Kidney (tissue), 14 donors: Measurements from ENCODE around the gene CHRNE. TPM values are rescaled to one million over a fixed set of nuclear protein-coding genes. Genes with fewer than 3 reads are reported as not detected.
"Not testable (repeated sequence)": the region's sequence is repeated elsewhere in the genome, so short reads cannot be mapped to it uniquely, and the experiment has no call there.

Source experiments
- DNase-seq, 5 donors: peaks; one replicate each; pipeline ENCODE4 v3.0.0-alpha.2; 2013 to 2020
- FAIRE-seq: peaks from 2 replicates; lab custom pipeline; 2012; peaks lifted over from hg19 to GRCh38; lab: Jason Lieb, UNC
- H3K27ac ChIP-seq, 2 donors: one replicate each; pipeline ENCODE4 v1.7.0; 2013; ENCODE audit warnings: low read depth in 2 of 2, low read length in 2 of 2, inconsistent platforms in 1 of 2
- H3K27me3 ChIP-seq: one replicate; pipeline ENCODE4 v1.7.1; 2013; ENCODE audit warnings: low read length, inconsistent platforms; ENCODE audit not compliant: control insufficient read depth, insufficient read depth
- H3K36me3 ChIP-seq, 3 donors: one replicate each; pipeline versions ENCODE4 v1.7.0 to v1.7.1; 2013; ENCODE audit warnings: low read length in 3 of 3, control low read depth in 1 of 3, inconsistent platforms in 1 of 3; ENCODE audit not compliant: insufficient read depth in 3 of 3, control insufficient read depth in 2 of 3
- H3K4me1 ChIP-seq, 3 donors: one replicate each; pipeline versions ENCODE4 v1.7.0 to v1.7.1; 2013; ENCODE audit warnings: low read length in 3 of 3, inconsistent platforms in 1 of 3, low read depth in 1 of 3; ENCODE audit not compliant: control insufficient read depth in 2 of 3, insufficient read depth in 2 of 3
- H3K4me3 ChIP-seq, 3 donors: one replicate each; pipeline versions ENCODE4 v1.7.0 to v1.8.1; 2013; ENCODE audit warnings: low read length in 3 of 3, control low read depth in 1 of 3, inconsistent platforms in 1 of 3
- H3K9ac ChIP-seq, 3 donors: one replicate each; pipeline versions ENCODE4 v1.7.0 to v1.7.1; 2013; ENCODE audit warnings: low read length in 3 of 3, control low read depth in 1 of 3, inconsistent platforms in 1 of 3
- H3K9me3 ChIP-seq, 3 donors: one replicate each; pipeline versions ENCODE4 v1.7.0 to v1.7.1; 2013; ENCODE audit warnings: low read length in 3 of 3, control low read depth in 1 of 3, inconsistent platforms in 1 of 3; ENCODE audit not compliant: control insufficient read depth in 2 of 3, insufficient read depth in 1 of 3
- intact Hi-C: fragments of 100-400 bp; cut with DNase I; formaldehyde crosslinking; loops from one replicate; pipeline ENCODE4 v1.11.1; 2022
- polyA plus RNA-seq: library from polyadenylated mRNA; stranded (reverse); fragments of 350-450 nt; fragmentation: Illumina TruSeq; extraction: RNeasy Lipid Tissue Mini Kit (QIAGEN cat#74804); gene quantifications from one replicate; pipeline ENCODE4 v1.2.3, GENCODE V29; 2014; ENCODE audit warnings: low read depth, low replicate concordance; ENCODE audit not compliant: insufficient read depth
- total RNA-seq: library from RNA; stranded (reverse); fragmentation: NEBNext Ultra II Directional; extraction: Animal tissue kit (Norgen Biotek cat#: 25700); gene quantifications from one replicate; pipeline ENCODE4 v1.2.1, GENCODE V29; 2021
- TF ChIP-seq, protein P1 (sequence below): IDR thresholded peaks from 3 replicates; pipeline ENCODE4 v1.5.1; 2012; ENCODE audit warnings: mild to moderate bottlenecking, moderate library complexity, borderline replicate concordance; ENCODE audit not compliant: insufficient read depth; ENCODE audit errors: extremely low read depth
- donor health status: control.
- donor health status: control.
- donor health status: control.
- donor health status: control.
- donor health status: control.
- donor health status: DM: yes; HTN: yes; CAD: no.
- donor health status: Normal renal cell carcinoma (clear cell type).

Gene CHRNE
- total and polyA plus RNA-seq, 2 donors from 2014 or later, result 0.82 to 1.3 TPM

DNA sequence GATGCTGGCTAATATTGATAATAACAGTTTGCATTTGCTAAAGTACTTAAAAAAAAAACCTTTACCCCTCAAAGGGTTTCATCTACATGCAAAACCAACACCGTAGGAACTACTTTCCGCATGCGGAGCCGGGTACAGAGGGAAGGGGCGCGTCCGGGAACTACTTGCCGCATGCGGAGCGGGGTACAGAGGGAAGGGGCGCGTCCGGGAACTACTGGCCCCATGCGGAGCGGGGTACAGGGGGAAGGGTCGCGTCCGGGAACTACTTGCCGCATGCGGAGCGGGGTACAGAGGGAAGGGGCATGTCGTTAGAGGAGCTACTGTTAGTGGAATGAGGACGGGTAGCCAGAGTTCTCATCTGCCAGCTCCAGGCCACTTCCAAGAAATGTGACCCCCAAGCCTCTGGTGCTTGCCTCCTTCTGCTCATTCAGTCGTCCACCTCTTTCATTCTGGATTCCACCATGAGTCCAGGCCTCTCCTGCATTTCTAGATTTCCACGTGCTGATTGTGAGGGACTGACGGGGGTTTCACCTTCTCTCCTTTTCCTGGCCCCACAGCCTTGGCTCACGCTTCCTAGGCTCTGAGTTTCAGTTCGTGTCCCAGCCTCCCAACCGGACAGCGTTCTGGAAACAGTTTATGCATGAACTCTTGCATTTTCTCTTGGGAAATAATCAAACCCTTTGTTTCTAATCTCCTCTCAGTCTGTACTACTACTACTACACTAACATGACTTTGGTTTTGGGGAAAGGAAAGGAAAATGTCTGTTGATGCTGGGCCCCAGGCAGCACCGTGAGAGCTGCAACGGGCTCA is 42.9 kb downstream of the CHRNE start:
- H3K4me1 ChIP-seq, result peaks cover 0 to 8% (median 4%) of the 10 kb centered on the region in 3 donors
- no peak overlapping the region for H3K4me3 ChIP-seq
- H3K27me3 ChIP-seq, result no peaks in the 10 kb centered on the region
- intact Hi-C loops, result no loop called here
- DNase-seq (no peak), FAIRE-seq (no peak)
- no peak overlapping the region for H3K27ac ChIP-seq
- H3K36me3 ChIP-seq, result peaks cover 0 to 4% (median 0%) of the 10 kb centered on the region in 3 donors
- TF ChIP-seq, protein P1, sequence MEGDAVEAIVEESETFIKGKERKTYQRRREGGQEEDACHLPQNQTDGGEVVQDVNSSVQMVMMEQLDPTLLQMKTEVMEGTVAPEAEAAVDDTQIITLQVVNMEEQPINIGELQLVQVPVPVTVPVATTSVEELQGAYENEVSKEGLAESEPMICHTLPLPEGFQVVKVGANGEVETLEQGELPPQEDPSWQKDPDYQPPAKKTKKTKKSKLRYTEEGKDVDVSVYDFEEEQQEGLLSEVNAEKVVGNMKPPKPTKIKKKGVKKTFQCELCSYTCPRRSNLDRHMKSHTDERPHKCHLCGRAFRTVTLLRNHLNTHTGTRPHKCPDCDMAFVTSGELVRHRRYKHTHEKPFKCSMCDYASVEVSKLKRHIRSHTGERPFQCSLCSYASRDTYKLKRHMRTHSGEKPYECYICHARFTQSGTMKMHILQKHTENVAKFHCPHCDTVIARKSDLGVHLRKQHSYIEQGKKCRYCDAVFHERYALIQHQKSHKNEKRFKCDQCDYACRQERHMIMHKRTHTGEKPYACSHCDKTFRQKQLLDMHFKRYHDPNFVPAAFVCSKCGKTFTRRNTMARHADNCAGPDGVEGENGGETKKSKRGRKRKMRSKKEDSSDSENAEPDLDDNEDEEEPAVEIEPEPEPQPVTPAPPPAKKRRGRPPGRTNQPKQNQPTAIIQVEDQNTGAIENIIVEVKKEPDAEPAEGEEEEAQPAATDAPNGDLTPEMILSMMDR, result no peak
- H3K9ac ChIP-seq, result no peak overlapping the region
- H3K9me3 ChIP-seq, result no peaks in the 10 kb centered on the region

DNA sequence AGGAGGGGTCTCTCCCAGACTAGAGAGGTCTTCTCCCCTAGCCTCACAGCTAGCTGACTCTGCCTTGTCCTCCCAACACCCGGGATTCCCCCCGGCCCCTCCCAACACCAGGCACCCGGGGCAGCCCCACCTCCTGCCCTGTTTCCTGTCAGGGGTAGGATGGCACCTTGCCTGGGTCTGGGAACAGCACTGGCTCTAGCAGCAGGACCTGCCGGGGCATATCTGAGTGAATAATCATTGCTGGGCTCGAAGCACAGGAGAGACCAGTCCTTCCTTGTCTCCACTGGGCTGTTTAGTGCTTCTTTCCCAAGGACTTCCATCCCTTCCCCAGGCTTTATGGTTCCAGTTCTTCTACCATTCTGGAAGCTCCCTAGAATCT is 44.0 kb downstream of the CHRNE start:
- peak overlapping the region; percentile 39 to 44 for H3K27ac ChIP-seq
- peaks cover 0 to 8% (median 4%) of the 10 kb centered on the region in 3 donors for H3K4me1 ChIP-seq
- no peaks in the 10 kb centered on the region for H3K9me3 ChIP-seq
- DNase-seq (peak in 1 of 5 donors; percentile 88), FAIRE-seq (no peak)
- TF ChIP-seq, protein P1, result no peak
- no peak overlapping the region for H3K4me3 ChIP-seq
- intact Hi-C loops, result no loop called here
- peaks cover 0 to 4% (median 0%) of the 10 kb centered on the region in 3 donors for H3K36me3 ChIP-seq
- H3K9ac ChIP-seq, result no peak overlapping the region
- no peaks in the 10 kb centered on the region for H3K27me3 ChIP-seq

DNA sequence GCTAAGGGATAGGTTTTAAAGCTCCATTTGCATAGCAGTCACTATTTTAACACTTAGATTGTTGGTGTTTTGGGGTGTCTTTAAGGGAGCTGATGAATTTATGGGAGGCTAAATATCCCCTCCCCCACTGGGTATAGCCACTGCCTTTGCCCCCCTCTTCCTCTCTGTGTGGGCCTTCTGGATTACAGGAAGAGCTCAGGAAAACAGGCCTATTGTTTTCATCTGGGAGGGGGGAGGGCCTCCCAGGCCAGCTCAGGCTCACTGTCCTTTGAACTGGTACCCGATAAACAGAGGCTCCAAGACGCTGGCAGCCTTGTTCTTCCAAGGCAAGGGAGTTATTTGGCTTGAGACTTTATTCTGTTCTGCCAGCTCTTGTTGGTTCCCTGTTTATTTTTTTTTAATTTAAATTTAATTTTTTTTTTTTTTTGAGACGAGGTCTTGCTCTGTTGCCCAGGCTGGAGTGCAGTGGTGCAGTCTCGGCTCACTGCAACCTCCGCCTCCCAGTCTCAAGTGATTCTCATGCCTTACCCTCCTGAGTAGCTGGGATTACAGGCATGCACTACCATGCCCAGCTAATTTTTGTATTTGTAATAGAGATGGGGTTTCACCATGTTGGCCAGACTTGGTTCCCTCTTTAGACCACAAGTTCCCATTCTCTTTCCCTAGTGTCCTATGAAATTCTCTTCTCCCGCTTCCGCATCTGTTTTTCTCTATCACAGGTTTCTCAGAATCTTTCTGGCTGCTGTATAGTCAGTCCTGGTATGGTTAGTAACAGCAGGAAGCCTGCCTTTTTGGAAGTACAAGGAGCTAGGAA is 44.6 kb downstream of the CHRNE start:
- no peak overlapping the region for H3K4me3 ChIP-seq
- intact Hi-C loops, result no loop called here
- TF ChIP-seq, protein P1, result no peak
- H3K36me3 ChIP-seq, result peaks cover 0 to 4% (median 0%) of the 10 kb centered on the region in 3 donors
- no peaks in the 10 kb centered on the region for H3K27me3 ChIP-seq
- DNase-seq (peak in 3 of 5 donors; percentile 56 to 76 (median 62)), FAIRE-seq (no peak)
- peaks cover 0 to 8% (median 4%) of the 10 kb centered on the region in 3 donors for H3K4me1 ChIP-seq
- no peaks in the 10 kb centered on the region for H3K9me3 ChIP-seq
- no peak overlapping the region for H3K9ac ChIP-seq
- peak overlapping the region; percentile 39 to 62 for H3K27ac ChIP-seq

DNA sequence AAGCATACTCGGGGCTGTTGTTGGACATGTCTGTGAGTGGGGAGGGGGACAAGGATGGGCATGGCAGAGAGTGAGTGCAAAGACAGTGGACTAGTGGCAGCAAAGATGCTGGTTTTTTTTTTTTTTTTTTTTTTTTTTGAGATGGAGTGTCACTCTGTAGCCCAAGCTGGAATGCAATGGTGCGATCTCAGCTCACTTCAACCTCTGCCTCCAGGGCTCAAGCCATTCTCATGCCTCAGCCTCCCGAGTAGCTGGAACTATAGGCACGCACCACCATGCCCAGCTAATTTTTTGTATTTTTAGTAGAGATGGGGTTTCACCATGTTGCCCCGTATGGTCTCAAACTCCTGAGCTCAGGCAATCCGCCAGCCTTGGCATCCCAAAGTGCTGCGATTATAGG is 45.6 kb downstream of the CHRNE start:
- H3K27me3 ChIP-seq, H3K36me3 ChIP-seq, H3K27ac ChIP-seq, H3K9me3 ChIP-seq, FAIRE-seq, H3K9ac ChIP-seq, H3K4me1 ChIP-seq, DNase-seq, H3K4me3 ChIP-seq, intact Hi-C loops: not testable (repeated sequence)
